H1 (cell line): ENCODE data around the gene SCN8A. TPM values are rescaled to one million over a fixed set of nuclear protein-coding genes. Genes with fewer than 3 reads are reported as not detected.

Experiments used
- ASH2L ChIP-seq: fragments of 200-600, 300-600 bp; sonication (generic); IDR thresholded peaks from one replicate; pipeline ENCODE4 v1.7.1; 2017; ENCODE audit warnings: low read length
- CHD2 ChIP-seq: IDR thresholded peaks from 2 replicates; pipeline ENCODE4 v1.6.1; 2012; ENCODE audit warnings: low read length, improper control_type of control experiment
- KDM1A ChIP-seq: fragments of 200-600, 300-600 bp; sonication (generic); IDR thresholded peaks from 2 replicates; pipeline ENCODE4 v1.7.1; 2016; ENCODE audit warnings: mild to moderate bottlenecking, low read length, borderline replicate concordance
- POLR2AphosphoS5 ChIP-seq: IDR thresholded peaks from 2 replicates; pipeline ENCODE4 v1.6.1; 2011; ENCODE audit warnings: low read depth, low read length
- POU5F1 ChIP-seq: IDR thresholded peaks from 2 replicates; pipeline ENCODE4 v1.6.1; 2011; ENCODE audit warnings: low read depth, mild to moderate bottlenecking, low read length, moderate library complexity
- RFX5 ChIP-seq: IDR thresholded peaks from 2 replicates; pipeline ENCODE4 v1.6.1; 2011; ENCODE audit warnings: low read depth, low read length, improper control_type of control experiment, borderline replicate concordance
- SIN3A ChIP-seq, 2 experiments: IDR thresholded peaks in 1 of 2; conservative IDR thresholded peaks in 1 of 2; 2 replicates each; pipeline ENCODE4 v1.6.1; 2011 to 2012; ENCODE audit warnings: low read length in 2 of 2, improper control_type of control experiment in 1 of 2, low read depth in 1 of 2, mild to moderate bottlenecking in 1 of 2
- SP1 ChIP-seq: IDR thresholded peaks from 2 replicates; pipeline ENCODE4 v1.6.1; 2011; ENCODE audit warnings: low read depth, low read length
- polyA plus RNA-seq, 7 experiments: library from polyadenylated mRNA; depleted of rRNA in 3 of 7; stranded (reverse) in 5 of 7; unstranded in 2 of 7; fragments of >200 nt in 5 of 7; fragments of 200-250 nt in 2 of 7; gene quantifications; 1 replicate in 5 of 7; 2 replicates in 1 of 7; 4 replicates in 1 of 7; pipeline versions ENCODE4 v1.2.1 to v1.2.3, GENCODE V29; 2011 to 2013; ENCODE audit warnings: missing spikeins in 2 of 7, mixed read lengths in 2 of 7
- total RNA-seq: library from RNA; stranded (reverse); fragmentation: NEBNext Ultra II Directional; extraction: Animal tissue kit (Norgen Biotek cat#: 25700); gene quantifications from 2 replicates; pipeline ENCODE4 v1.2.1, GENCODE V29; 2021

The SCN8A gene
- total and polyA plus RNA-seq, 2 of the 8 experiments (the other 6 are each of a cell fraction or from before 2014, with no cell fraction given): 6.3 to 10.7 TPM

- TF ChIP-seq SIN3A (conservative IDR thresholded peaks at IDR 0.05 in 1 of 2, IDR thresholded peaks at IDR 0.05 in 1 of 2; ENCODE audit: low read depth in 1 of 2, low read length in 2 of 2) (no peak), ASH2L (no peak), POLR2AphosphoS5 (no peak), POU5F1 (no peak), RFX5 (no peak), CHD2 (no peak), KDM1A (no peak), SP1 (no peak)
These were observed 9.7 kb downstream of the SCN8A start (continued) for GRCh38 chr12:51600721-51601120.
